Keratinocyte (primary cell): ENCODE measurements around the gene MRPL28. TPM values are rescaled to one million over a fixed set of nuclear protein-coding genes. Genes with fewer than 3 reads are reported as not detected.
"Not testable (repeated sequence)": the region's sequence is repeated elsewhere in the genome, so short reads cannot be mapped to it uniquely, and the experiment has no call there.

Source experiments
- DNase-seq: peaks from one replicate; pipeline ENCODE4 v3.0.0-alpha.2; 2011; ENCODE audit warnings: low read depth, missing footprints, low spot score
- FAIRE-seq: peaks from 2 replicates; lab custom pipeline; 2011; peaks lifted over from hg19 to GRCh38; lab: Jason Lieb, UNC
- H2AFZ ChIP-seq: 2 replicates; pipeline ENCODE4 v1.6.0; 2012; ENCODE audit warnings: low read length, control low read depth, inconsistent platforms; ENCODE audit not compliant: control insufficient read depth
- H3K27ac ChIP-seq: 2 replicates; pipeline ENCODE4 v1.5.1; 2011; ENCODE audit warnings: low read length; ENCODE audit not compliant: control insufficient read depth, insufficient read depth
- H3K27me3 ChIP-seq: 3 replicates; pipeline ENCODE4 v1.6.0; 2011; ENCODE audit warnings: low read length; ENCODE audit not compliant: control insufficient read depth, insufficient read depth; ENCODE audit errors: extremely low read depth
- H3K36me3 ChIP-seq, 2 experiments: 2 replicates in 1 of 2; 3 replicates in 1 of 2; pipeline ENCODE4 v1.5.1; 2011; ENCODE audit warnings: low read length in 2 of 2, mild to moderate bottlenecking in 1 of 2; ENCODE audit not compliant: control insufficient read depth in 2 of 2, insufficient read depth in 2 of 2; ENCODE audit errors: extremely low read depth in 1 of 2
- H3K4me1 ChIP-seq: 3 replicates; pipeline ENCODE4 v1.5.1; 2011; ENCODE audit warnings: low read length; ENCODE audit not compliant: control insufficient read depth, insufficient read depth; ENCODE audit errors: extremely low read depth
- H3K4me2 ChIP-seq: 3 replicates; pipeline ENCODE4 v1.6.0; 2011; ENCODE audit warnings: low read depth, low read length; ENCODE audit not compliant: control insufficient read depth, insufficient read depth; ENCODE audit errors: extremely low read depth
- H3K4me3 ChIP-seq, 3 experiments: fragments of 200-600 bp in 1 of 3; sonication (generic) in 1 of 3; 2 replicates in 2 of 3; 3 replicates in 1 of 3; pipeline ENCODE4 v1.5.1; 2011 to 2016; ENCODE audit warnings: low read length in 3 of 3, mild to moderate bottlenecking in 3 of 3, control low read depth in 2 of 3, inconsistent platforms in 1 of 3, low read depth in 1 of 3, mixed read lengths in 1 of 3, mixed run types in 1 of 3, moderate library complexity in 1 of 3; ENCODE audit not compliant: control insufficient read depth in 2 of 3, insufficient read depth in 2 of 3; ENCODE audit errors: extremely low read depth in 1 of 3
- H3K79me2 ChIP-seq: 2 replicates; pipeline ENCODE4 v1.6.0; 2012; ENCODE audit warnings: low read length; ENCODE audit not compliant: control insufficient read depth, insufficient read depth
- H3K9ac ChIP-seq: 3 replicates; pipeline ENCODE4 v1.6.0; 2011; ENCODE audit warnings: low read length; ENCODE audit not compliant: control insufficient read depth, insufficient read depth; ENCODE audit errors: extremely low read depth
- H3K9me1 ChIP-seq: 3 replicates; pipeline ENCODE4 v1.6.0; 2011; ENCODE audit warnings: low read length; ENCODE audit not compliant: control insufficient read depth, insufficient read depth; ENCODE audit errors: extremely low read depth
- H3K9me3 ChIP-seq: 2 replicates; pipeline ENCODE4 v1.5.1; 2012; ENCODE audit warnings: low read depth, low read length; ENCODE audit not compliant: control insufficient read depth
- H4K20me1 ChIP-seq: 3 replicates; pipeline ENCODE4 v1.6.0; 2011; ENCODE audit warnings: low read length; ENCODE audit not compliant: control insufficient read depth, insufficient read depth; ENCODE audit errors: extremely low read depth
- CTCF ChIP-seq, 3 experiments: IDR thresholded peaks in 1 of 3; conservative IDR thresholded peaks in 1 of 3; optimal IDR thresholded peaks in 1 of 3; 2 replicates in 2 of 3; 3 replicates in 1 of 3; pipeline versions ENCODE3 to v1.5.1; 2011; ENCODE audit warnings: low read length in 3 of 3, mild to moderate bottlenecking in 3 of 3, moderate library complexity in 2 of 3, control low read depth in 1 of 3, inconsistent platforms in 1 of 3; ENCODE audit not compliant: insufficient read depth in 2 of 3; ENCODE audit errors: extremely low read depth in 1 of 3
- EZH2 ChIP-seq: IDR thresholded peaks from one replicate; pipeline ENCODE4 v1.6.1; 2012; ENCODE audit warnings: inconsistent platforms, mild to moderate bottlenecking, low read length, moderate library complexity
- dilution Hi-C: fragments of 300-500 bp; cut with MboI; formaldehyde crosslinking; loops from one replicate; pipeline ENCODE4 v1.7.0; 2020; ENCODE audit warnings: low sequenced_read_pairs; ENCODE audit not compliant: extremely low pct_ligation_motif_present
- polyA plus RNA-seq, 5 experiments: library from polyadenylated mRNA; depleted of rRNA in 3 of 5; stranded (reverse) in 3 of 5; stranded (forward) in 1 of 5; unstranded in 1 of 5; fragments of >200 nt; gene quantifications; 1 replicate in 1 of 5; 2 replicates in 3 of 5; 3 replicates in 1 of 5; pipeline versions ENCODE4 v1.2.1 to v1.2.3, GENCODE V29; 2011 to 2012; ENCODE audit warnings: missing spikeins in 2 of 5, low read depth in 1 of 5, low replicate concordance in 1 of 5

Gene MRPL28
- polyA plus RNA-seq, 1 donor (not counting 4 experiments of a cell fraction or from before 2014, with no cell fraction given) = 115 TPM

GRCh38 chr16:349211-349610 lies 21.1 kb downstream of the MRPL28 start:
- no peak overlapping the region for H3K9ac ChIP-seq
- FAIRE-seq = no peak
- H3K4me3 ChIP-seq = no peak overlapping the region
- H3K79me2 ChIP-seq = peaks cover 75% of the 10 kb centered on the region
- peaks cover 15 to 30% of the 10 kb centered on the region in 2 experiments for H3K36me3 ChIP-seq
- H3K4me2 ChIP-seq = no peak overlapping the region
- dilution Hi-C loops = no loop called here
- TF ChIP-seq CTCF (optimal IDR thresholded peaks at IDR 0.05 in 1 of 3, IDR thresholded peaks at IDR 0.05 in 1 of 3, conservative IDR thresholded peaks at IDR 0.05 in 1 of 3; ENCODE audit: extremely low read depth in 1 of 3, insufficient read depth in 2 of 3, low read length in 3 of 3) (no peak), EZH2 (no peak)
- peaks cover 32% of the 10 kb centered on the region for H3K4me1 ChIP-seq
- H2AFZ ChIP-seq = no peak overlapping the region
- H3K27me3 ChIP-seq = no peaks in the 10 kb centered on the region
- H3K27ac ChIP-seq = no peak overlapping the region
- DNase-seq = no peak
- H4K20me1 ChIP-seq = peaks cover 7% of the 10 kb centered on the region
- peaks cover 12% of the 10 kb centered on the region for H3K9me1 ChIP-seq
- no peaks in the 10 kb centered on the region for H3K9me3 ChIP-seq

GRCh38 chr16:348495-348894 lies 21.8 kb downstream of the MRPL28 start:
- H4K20me1 ChIP-seq, FAIRE-seq, H3K9ac ChIP-seq, H3K4me2 ChIP-seq, H3K9me3 ChIP-seq, H3K27ac ChIP-seq, H3K27me3 ChIP-seq, H3K9me1 ChIP-seq, H2AFZ ChIP-seq, dilution Hi-C loops, H3K4me3 ChIP-seq, DNase-seq: not testable (repeated sequence)
- peaks cover 25% of the 10 kb centered on the region for H3K4me1 ChIP-seq
- H3K36me3 ChIP-seq = peaks cover 15 to 30% of the 10 kb centered on the region in 2 experiments
- H3K79me2 ChIP-seq = peaks cover 81% of the 10 kb centered on the region

GRCh38 chr16:347203-347602 lies 23.1 kb downstream of the MRPL28 start:
- Histone ChIP-seq H3K36me3 (peaks cover 18 to 30% of the 10 kb centered on the region in 2 experiments), H3K9me1 (peaks cover 15% of the 10 kb centered on the region), H3K9me3 (no peaks in the 10 kb centered on the region), H3K9ac (no peak overlapping the region), H3K4me3 (no peak overlapping the region), H4K20me1 (peaks cover 14% of the 10 kb centered on the region), H3K4me1 (peaks cover 20% of the 10 kb centered on the region), H3K27me3 (no peaks in the 10 kb centered on the region), H3K27ac (no peak overlapping the region), H3K79me2 (peaks cover 94% of the 10 kb centered on the region), H3K4me2 (no peak overlapping the region), H2AFZ (no peak overlapping the region)
- TF ChIP-seq CTCF (optimal IDR thresholded peaks at IDR 0.05 in 1 of 3, IDR thresholded peaks at IDR 0.05 in 1 of 3, conservative IDR thresholded peaks at IDR 0.05 in 1 of 3; ENCODE audit: extremely low read depth in 1 of 3, insufficient read depth in 2 of 3, low read length in 3 of 3) = no peak
- TF ChIP-seq EZH2 = no peak
- DNase-seq (no peak), FAIRE-seq (no peak)
- dilution Hi-C loops = no loop called here
